Measurements from ENCODE around the gene EEF1AKMT1. TPM values are rescaled to one million over a fixed set of nuclear protein-coding genes. Genes with fewer than 3 reads are reported as not detected.

Gene EEF1AKMT1
- total RNA-seq, 1 donor from 2014 or later = 12.3 TPM

GRCh38 chr13:20788312-20788711, 14.6 kb upstream of the EEF1AKMT1 start:
- H3K36me3 Mint-ChIP-seq = peaks cover 27% of the 10 kb centered on the region
- H3K36me3 ChIP-seq = no peaks in the 10 kb centered on the region
- DNase-seq (ENCODE audit: low spot score) = no peak

GRCh38 chr13:20787180-20787579, 13.4 kb upstream of the EEF1AKMT1 start:
- no peaks in the 10 kb centered on the region for H3K9me3 ChIP-seq (ENCODE audit: low read depth)
- Mint-ChIP-seq H3K27me3 (ENCODE audit: insufficient read depth, low read depth) (peaks cover 2% of the 10 kb centered on the region), H3K9me3 (no peaks in the 10 kb centered on the region), H3K4me3 (no peak overlapping the region), H3K36me3 (peaks cover 27% of the 10 kb centered on the region), H3K4me1 (no peaks in the 10 kb centered on the region), H3K27ac (no peak overlapping the region)
- no peak for TF ChIP-seq EZH2 (IDR thresholded peaks at IDR 0.05)
- no peak overlapping the region for H3K4me3 ChIP-seq
- no peak overlapping the region for H3K4me2 ChIP-seq
- H3K9ac ChIP-seq = no peak overlapping the region
- no peak overlapping the region for H2AFZ ChIP-seq (replicated peaks)
- DNase-seq (ENCODE audit: low spot score) = no peak
- H3K4me1 ChIP-seq = no peaks in the 10 kb centered on the region
- H3K27me3 ChIP-seq = no peaks in the 10 kb centered on the region
- peaks cover 3% of the 10 kb centered on the region for H3F3A ChIP-seq (ENCODE audit: low read depth)
- no peaks in the 10 kb centered on the region for H4K20me1 ChIP-seq (ENCODE audit: low read depth)
- no peaks in the 10 kb centered on the region for H3K79me2 ChIP-seq (ENCODE audit: low read depth)
- no peak overlapping the region for H3K27ac ChIP-seq
- no peaks in the 10 kb centered on the region for H3K36me3 ChIP-seq

More at GRCh38 chr13:20788312-20788711, 14.6 kb upstream of the EEF1AKMT1 start:
- Histone ChIP-seq H3K4me3 (no peak overlapping the region), H3K9ac (no peak overlapping the region), H3K27ac (no peak overlapping the region), H3K9me3 (ENCODE audit: low read depth) (no peaks in the 10 kb centered on the region), H3K27me3 (no peaks in the 10 kb centered on the region), H4K20me1 (ENCODE audit: low read depth) (no peaks in the 10 kb centered on the region), H2AFZ (replicated peaks) (no peak overlapping the region), H3K4me2 (no peak overlapping the region), H3K4me1 (no peaks in the 10 kb centered on the region), H3K79me2 (ENCODE audit: low read depth) (no peaks in the 10 kb centered on the region), H3F3A (ENCODE audit: low read depth) (peaks cover 3% of the 10 kb centered on the region)
- no peak for TF ChIP-seq EZH2phosphoT487 (IDR thresholded peaks at IDR 0.05)
- no peak for TF ChIP-seq CTCF (IDR thresholded peaks at IDR 0.05)
- TF ChIP-seq EZH2 (IDR thresholded peaks at IDR 0.05) = no peak
- Mint-ChIP-seq H3K9me3 (no peaks in the 10 kb centered on the region), H3K4me1 (no peaks in the 10 kb centered on the region), H3K27me3 (ENCODE audit: insufficient read depth, low read depth) (peaks cover 2% of the 10 kb centered on the region), H3K27ac (no peak overlapping the region), H3K4me3 (no peak overlapping the region)

GRCh38 chr13:20782116-20782708, 8.5 kb upstream of the EEF1AKMT1 start:
- Mint-ChIP-seq H3K36me3 (peaks cover 12% of the 10 kb centered on the region), H3K4me1 (no peaks in the 10 kb centered on the region), H3K27ac (no peak overlapping the region), H3K27me3 (ENCODE audit: insufficient read depth, low read depth) (peaks cover 2% of the 10 kb centered on the region), H3K4me3 (no peak overlapping the region), H3K9me3 (no peaks in the 10 kb centered on the region)
- H3K36me3 ChIP-seq = no peaks in the 10 kb centered on the region
- no peak overlapping the region for H3K4me3 ChIP-seq
- no peaks in the 10 kb centered on the region for H3K9me3 ChIP-seq (ENCODE audit: low read depth)
- H3K27ac ChIP-seq = no peak overlapping the region
- no peaks in the 10 kb centered on the region for H3F3A ChIP-seq (ENCODE audit: low read depth)
- no peaks in the 10 kb centered on the region for H3K27me3 ChIP-seq
- H3K9ac ChIP-seq = peak overlapping the region; percentile 23
- H3K4me1 ChIP-seq = no peaks in the 10 kb centered on the region
- no peak overlapping the region for H2AFZ ChIP-seq (replicated peaks)
- H4K20me1 ChIP-seq (ENCODE audit: low read depth) = no peaks in the 10 kb centered on the region
- H3K79me2 ChIP-seq (ENCODE audit: low read depth) = no peaks in the 10 kb centered on the region
- no peak overlapping the region for H3K4me2 ChIP-seq
- no peak for DNase-seq (ENCODE audit: low spot score)
- TF ChIP-seq CTCF (IDR thresholded peaks at IDR 0.05) = no peak
- TF ChIP-seq EZH2phosphoT487 (IDR thresholded peaks at IDR 0.05) = no peak
- no peak for TF ChIP-seq EZH2 (IDR thresholded peaks at IDR 0.05)

GRCh38 chr13:20780317-20780716, 6.6 kb upstream of the EEF1AKMT1 start:
- Mint-ChIP-seq H3K27me3 (ENCODE audit: insufficient read depth, low read depth) (no peaks in the 10 kb centered on the region), H3K9me3 (no peaks in the 10 kb centered on the region), H3K36me3 (peaks cover 10% of the 10 kb centered on the region), H3K4me1 (no peaks in the 10 kb centered on the region), H3K27ac (no peak overlapping the region), H3K4me3 (no peak overlapping the region)
- H3K9ac ChIP-seq = no peak overlapping the region
- H3K36me3 ChIP-seq = no peaks in the 10 kb centered on the region
- H3K27ac ChIP-seq = no peak overlapping the region
- no peaks in the 10 kb centered on the region for H3K9me3 ChIP-seq (ENCODE audit: low read depth)
- H3K79me2 ChIP-seq (ENCODE audit: low read depth) = no peaks in the 10 kb centered on the region
- peaks cover 8% of the 10 kb centered on the region for H3F3A ChIP-seq (ENCODE audit: low read depth)
- no peaks in the 10 kb centered on the region for H4K20me1 ChIP-seq (ENCODE audit: low read depth)
- H3K4me2 ChIP-seq = no peak overlapping the region
- H3K27me3 ChIP-seq = no peaks in the 10 kb centered on the region
- no peaks in the 10 kb centered on the region for H3K4me1 ChIP-seq
- no peak for DNase-seq (ENCODE audit: low spot score)
- H2AFZ ChIP-seq (replicated peaks) = no peak overlapping the region
- H3K4me3 ChIP-seq = no peak overlapping the region
- TF ChIP-seq EZH2phosphoT487 (IDR thresholded peaks at IDR 0.05) (no peak), EZH2 (IDR thresholded peaks at IDR 0.05) (no peak), CTCF (IDR thresholded peaks at IDR 0.05) (no peak)
